Gastrocnemius medialis (tissue), 4 donors: Measurements from ENCODE around the gene TRPC4. TPM values are rescaled to one million over a fixed set of nuclear protein-coding genes. Genes with fewer than 3 reads are reported as not detected.

Source experiments
- ATAC-seq, 2 donors: fragments of 150-250 bp; one replicate each; pipeline ENCODE4 v1.9.1; 2016
- DNase-seq, 2 donors: peaks; one replicate each; pipeline ENCODE4 v3.0.0-alpha.2; 2019
- H3K27ac ChIP-seq, 4 donors: fragments of 200-600 bp; sonication (generic); 1 replicate in 1 of 4; 2 replicates in 3 of 4; pipeline ENCODE4 v1.5.1; 2016 to 2018; ENCODE audit warnings: mild to moderate bottlenecking in 2 of 4, moderate library complexity in 1 of 4
- H3K27me3 ChIP-seq, 3 donors: fragments of 200-600 bp; sonication (generic) in 2 of 3; 1 replicate in 1 of 3; 2 replicates in 2 of 3; pipeline versions ENCODE4 v1.5.1 to v1.6.0; 2016 to 2019; ENCODE audit warnings: mild to moderate bottlenecking in 1 of 3, moderate library complexity in 1 of 3
- H3K36me3 ChIP-seq, 2 donors: fragments of 200-600 bp; sonication (generic) in 1 of 2; one replicate each; pipeline ENCODE4 v1.5.1; 2017 to 2018
- H3K4me1 ChIP-seq, 2 donors: fragments of 200-600 bp; sonication (generic) in 1 of 2; one replicate each; pipeline ENCODE4 v1.5.1; 2016 to 2017; ENCODE audit warnings: mild to moderate bottlenecking in 2 of 2
- H3K4me3 ChIP-seq, 4 donors: fragments of 200-600 bp; sonication (generic) in 3 of 4; 1 replicate in 1 of 4; 2 replicates in 3 of 4; pipeline ENCODE4 v1.5.1; 2016 to 2019; ENCODE audit warnings: mild to moderate bottlenecking in 2 of 4
- H3K9me3 ChIP-seq, 3 donors: fragments of 200-600 bp; sonication (generic) in 2 of 3; 1 replicate in 1 of 3; 2 replicates in 2 of 3; pipeline ENCODE4 v1.5.1; 2016 to 2019
- POLR2A ChIP-seq, 2 donors: fragments of 450-650 bp; IDR thresholded peaks; one replicate each; pipeline ENCODE4 v1.6.1; 2017; ENCODE audit warnings: antibody characterized with exemption in 2 of 2, mild to moderate bottlenecking in 2 of 2, moderate library complexity in 2 of 2
- in situ Hi-C, 4 donors: fragments of 200-750 bp; cut with MboI; loops; one replicate each; pipeline versions ENCODE4 v1.15.0 to v1.8.0; 2017; ENCODE audit warnings: low sequenced_read_pairs in 4 of 4
- intact Hi-C: fragments of 100-400 bp; cut with DNase I; formaldehyde crosslinking; loops from one replicate; pipeline ENCODE4 v1.15.1; 2023; ENCODE audit warnings: low total_unique reads
- total RNA-seq, 4 donors: library from RNA; depleted of rRNA; stranded (reverse); fragments of >200 nt; gene quantifications; one replicate each; pipeline versions ENCODE4 v1.1.0 to v1.2.3, GENCODE V29; 2016
- TF ChIP-seq, protein P1 (sequence below), 5 experiments: fragments of 450-650 bp in 3 of 5; fragments of 200-600 bp in 2 of 5; sonication (generic) in 2 of 5; IDR thresholded peaks in 4 of 5; conservative IDR thresholded peaks in 1 of 5; 1 replicate in 4 of 5; 2 replicates in 1 of 5; pipeline ENCODE4 v1.5.1; 2016 to 2019; ENCODE audit warnings: antibody characterized with exemption in 5 of 5, mild to moderate bottlenecking in 3 of 5, moderate library complexity in 3 of 5

TRPC4 gene
- total RNA-seq, 4 donors from 2014 or later = 0.20 to 0.75 (median 0.27) TPM; not detected in 1

DNA sequence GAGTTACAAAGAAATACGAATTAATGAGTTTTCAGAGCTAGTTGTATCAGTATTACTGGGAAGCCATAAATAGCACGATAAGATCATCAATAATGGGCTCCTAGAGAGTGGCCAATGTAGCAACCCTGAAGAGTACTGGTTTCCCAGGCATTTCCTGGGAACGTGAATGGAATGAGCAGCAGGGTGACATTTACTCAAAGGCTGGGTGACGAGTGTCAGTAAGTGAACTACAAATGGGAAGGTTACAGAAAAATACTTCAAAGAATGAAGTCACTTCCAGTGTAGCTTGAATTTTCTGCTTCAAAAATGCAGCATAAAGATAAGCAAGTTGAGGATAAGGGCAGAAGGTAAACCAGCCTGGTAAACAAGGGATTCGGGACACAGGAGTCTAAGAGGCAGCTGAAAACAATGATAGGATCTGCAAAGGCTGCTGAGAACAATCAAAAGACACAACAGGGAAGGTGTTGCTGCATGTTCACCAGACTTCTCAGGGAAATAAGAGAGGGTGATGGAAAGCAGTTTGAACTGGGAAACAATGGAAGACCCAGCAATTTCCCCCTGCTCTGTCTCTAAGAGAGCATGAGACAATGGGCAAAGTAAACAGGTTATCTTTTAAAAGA lies 222.4 kb downstream of the TRPC4 start:
- Histone ChIP-seq H3K27me3 (no peaks in the 10 kb centered on the region), H3K9me3 (no peaks in the 10 kb centered on the region), H3K27ac (no peak overlapping the region), H3K4me3 (no peak overlapping the region), H3K4me1 (no peaks in the 10 kb centered on the region), H3K36me3 (no peaks in the 10 kb centered on the region)
- no peak for TF ChIP-seq POLR2A (IDR thresholded peaks at IDR 0.05)
- TF ChIP-seq, protein P1, sequence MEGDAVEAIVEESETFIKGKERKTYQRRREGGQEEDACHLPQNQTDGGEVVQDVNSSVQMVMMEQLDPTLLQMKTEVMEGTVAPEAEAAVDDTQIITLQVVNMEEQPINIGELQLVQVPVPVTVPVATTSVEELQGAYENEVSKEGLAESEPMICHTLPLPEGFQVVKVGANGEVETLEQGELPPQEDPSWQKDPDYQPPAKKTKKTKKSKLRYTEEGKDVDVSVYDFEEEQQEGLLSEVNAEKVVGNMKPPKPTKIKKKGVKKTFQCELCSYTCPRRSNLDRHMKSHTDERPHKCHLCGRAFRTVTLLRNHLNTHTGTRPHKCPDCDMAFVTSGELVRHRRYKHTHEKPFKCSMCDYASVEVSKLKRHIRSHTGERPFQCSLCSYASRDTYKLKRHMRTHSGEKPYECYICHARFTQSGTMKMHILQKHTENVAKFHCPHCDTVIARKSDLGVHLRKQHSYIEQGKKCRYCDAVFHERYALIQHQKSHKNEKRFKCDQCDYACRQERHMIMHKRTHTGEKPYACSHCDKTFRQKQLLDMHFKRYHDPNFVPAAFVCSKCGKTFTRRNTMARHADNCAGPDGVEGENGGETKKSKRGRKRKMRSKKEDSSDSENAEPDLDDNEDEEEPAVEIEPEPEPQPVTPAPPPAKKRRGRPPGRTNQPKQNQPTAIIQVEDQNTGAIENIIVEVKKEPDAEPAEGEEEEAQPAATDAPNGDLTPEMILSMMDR (IDR thresholded peaks at IDR 0.05 in 4 of 5, conservative IDR thresholded peaks at IDR 0.05 in 1 of 5) = no peak
- in situ Hi-C loops (no loop called here), intact Hi-C loops (no loop called here)
- DNase-seq (no peak), ATAC-seq (no peak)

- no peaks in the 10 kb centered on the region for H3K27me3 ChIP-seq
- DNase-seq (no peak), ATAC-seq (no peak)
- H3K4me3 ChIP-seq = no peak overlapping the region
- no peak for TF ChIP-seq POLR2A (IDR thresholded peaks at IDR 0.05)
- TF ChIP-seq, protein P1 (IDR thresholded peaks at IDR 0.05 in 4 of 5, conservative IDR thresholded peaks at IDR 0.05 in 1 of 5) = no peak
- in situ Hi-C loops (no loop called here), intact Hi-C loops (no loop called here)
- no peaks in the 10 kb centered on the region for H3K9me3 ChIP-seq
- no peaks in the 10 kb centered on the region for H3K4me1 ChIP-seq
- no peaks in the 10 kb centered on the region for H3K36me3 ChIP-seq
- H3K27ac ChIP-seq = no peak overlapping the region
Observed at GRCh38 chr13:37646531-37646930, 223.0 kb downstream of the TRPC4 start.

GRCh38 chr13:37645181-37645740 lies 224.3 kb downstream of the TRPC4 start:
- in situ Hi-C loops = no loop called here
- Histone ChIP-seq H3K9me3 (no peaks in the 10 kb centered on the region), H3K4me1 (no peaks in the 10 kb centered on the region), H3K4me3 (no peak overlapping the region), H3K36me3 (no peaks in the 10 kb centered on the region), H3K27ac (no peak overlapping the region), H3K27me3 (no peaks in the 10 kb centered on the region)
- ATAC-seq (no peak), DNase-seq (no peak)
- no peak for TF ChIP-seq POLR2A (IDR thresholded peaks at IDR 0.05)
- TF ChIP-seq, protein P1 (IDR thresholded peaks at IDR 0.05 in 4 of 5, conservative IDR thresholded peaks at IDR 0.05 in 1 of 5) = no peak
- intact Hi-C loops = no loop called here

- Histone ChIP-seq H3K27me3 (no peaks in the 10 kb centered on the region), H3K36me3 (no peaks in the 10 kb centered on the region), H3K4me1 (no peaks in the 10 kb centered on the region), H3K9me3 (no peaks in the 10 kb centered on the region), H3K27ac (no peak overlapping the region), H3K4me3 (no peak overlapping the region)
- DNase-seq (no peak), ATAC-seq (no peak)
- in situ Hi-C loops = no loop called here
- TF ChIP-seq, protein P1 (IDR thresholded peaks at IDR 0.05 in 4 of 5, conservative IDR thresholded peaks at IDR 0.05 in 1 of 5) = no peak
- TF ChIP-seq POLR2A (IDR thresholded peaks at IDR 0.05) = no peak
- intact Hi-C loops = no loop called here
Observed at GRCh38 chr13:37641391-37641790, 228.2 kb downstream of the TRPC4 start.
